HG03095 (cell line): ENCODE data around the gene MAP3K19.
"Not testable (repeated sequence)": the region's sequence is repeated elsewhere in the genome, so short reads cannot be mapped to it uniquely, and the experiment has no call there.

ENCODE experiments used
- ATAC-seq: cut with Tn5 transposase; IDR thresholded peaks from one replicate; pipeline ENCODE4 v1.9.1; 2021; ENCODE audit warnings: moderate library complexity; ENCODE audit not compliant: unreplicated experiment

MAP3K19 gene

DNA sequence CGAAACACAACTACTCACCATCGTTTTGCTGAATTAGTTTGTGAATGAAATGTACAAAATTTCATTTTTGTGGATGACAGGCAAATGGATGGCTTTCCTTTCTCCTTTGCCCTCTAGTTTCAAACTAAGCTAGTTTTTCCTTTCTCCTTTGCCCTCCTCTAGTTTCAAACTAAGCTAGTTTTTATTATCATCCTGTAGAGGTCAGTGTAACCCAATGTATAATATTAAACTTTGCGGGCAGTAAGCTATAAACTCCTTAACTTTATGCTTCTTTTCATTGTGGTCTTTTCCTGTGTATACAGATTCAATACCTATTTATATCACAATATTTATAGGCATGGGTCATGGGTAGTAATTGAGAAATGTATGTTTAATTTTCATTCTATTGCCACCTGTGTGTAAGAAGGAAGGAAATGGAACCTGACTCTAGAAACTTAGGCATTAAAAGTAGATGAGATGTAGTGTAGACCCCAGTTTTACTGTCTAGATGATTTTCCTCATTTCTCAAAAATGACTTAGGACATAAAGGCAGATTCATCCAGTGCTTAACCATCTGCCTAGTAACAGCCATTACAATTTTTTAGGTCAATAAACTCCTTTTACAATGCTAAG is 58.1 kb downstream of the MAP3K19 start:
- ATAC-seq, result no peak

DNA sequence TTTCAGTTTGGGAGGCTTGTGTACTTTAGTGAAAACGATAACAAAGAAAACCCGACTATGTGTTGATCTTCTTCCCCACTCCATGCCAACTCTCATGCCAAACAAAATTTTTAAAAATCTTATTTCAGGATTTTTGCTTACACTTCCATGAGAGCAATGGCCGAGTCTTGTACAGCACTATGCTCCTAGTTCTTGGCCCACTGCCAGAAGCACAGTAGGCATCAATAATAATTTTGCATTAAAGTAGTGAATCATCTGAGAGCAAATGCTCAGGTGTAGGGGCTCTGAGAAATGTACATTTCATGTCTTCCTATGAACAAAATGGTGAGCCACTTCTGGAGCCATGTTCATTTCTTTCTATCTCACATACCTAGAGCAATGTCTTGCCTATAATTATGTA is 62.2 kb downstream of the MAP3K19 start:
- no peak for ATAC-seq

DNA sequence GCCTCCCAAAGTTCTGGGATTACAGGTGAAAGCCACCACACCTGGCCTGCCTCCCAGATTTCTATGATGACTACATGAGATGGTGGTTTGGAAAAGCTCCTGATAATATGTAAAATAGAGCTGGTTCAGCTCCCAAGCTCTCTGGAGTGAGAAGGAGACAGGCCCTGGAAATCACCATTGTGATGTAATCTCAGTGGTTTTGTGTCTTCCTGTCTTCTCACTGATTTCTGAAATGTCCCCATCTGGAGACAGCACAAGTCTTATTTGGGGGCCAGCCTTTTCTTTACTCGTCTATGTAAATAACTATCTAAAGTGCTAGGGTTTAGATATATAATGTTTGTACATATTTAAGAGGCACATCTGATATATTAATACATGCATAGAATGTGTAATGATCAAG is 64.6 kb downstream of the MAP3K19 start:
- no peak for ATAC-seq

DNA sequence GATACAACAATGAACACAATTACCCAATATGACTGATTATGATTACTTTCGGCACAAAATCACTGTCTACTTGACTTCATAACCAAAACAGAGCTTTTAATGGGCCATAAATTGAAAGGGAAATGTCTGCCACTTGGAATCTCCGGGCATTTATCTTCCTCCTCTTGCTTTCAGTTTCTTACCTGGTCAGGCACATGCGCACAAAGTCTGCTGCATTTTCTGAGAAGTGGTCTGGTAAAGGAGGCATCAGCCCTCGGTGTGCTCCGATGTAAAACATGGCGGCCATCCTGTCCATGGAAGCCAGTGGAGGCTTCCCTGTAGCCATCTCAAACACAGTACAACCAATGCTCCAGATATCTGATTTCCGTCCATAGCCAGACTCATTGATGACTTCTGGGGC is 66.6 kb downstream of the MAP3K19 start:
- no peak for ATAC-seq

DNA sequence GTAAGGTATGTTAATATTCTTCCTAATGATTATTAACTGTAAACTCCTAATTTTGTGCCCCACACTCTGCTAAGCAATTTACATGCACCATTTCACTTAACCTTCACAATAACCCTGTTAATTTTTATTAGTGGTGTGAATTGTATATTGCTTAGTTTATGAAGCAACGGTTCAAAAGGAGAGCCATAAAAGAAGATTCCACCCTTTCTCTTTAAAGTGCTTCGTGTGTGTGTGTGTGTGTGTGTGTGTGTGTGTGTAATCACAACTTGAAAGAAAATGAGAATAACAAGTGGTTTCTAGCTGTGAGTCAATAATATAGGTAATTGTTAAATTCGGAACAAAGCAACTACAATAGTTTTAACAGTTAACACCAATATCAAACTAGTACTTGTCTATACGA is 68.0 kb downstream of the MAP3K19 start:
- ATAC-seq, result no peak

DNA sequence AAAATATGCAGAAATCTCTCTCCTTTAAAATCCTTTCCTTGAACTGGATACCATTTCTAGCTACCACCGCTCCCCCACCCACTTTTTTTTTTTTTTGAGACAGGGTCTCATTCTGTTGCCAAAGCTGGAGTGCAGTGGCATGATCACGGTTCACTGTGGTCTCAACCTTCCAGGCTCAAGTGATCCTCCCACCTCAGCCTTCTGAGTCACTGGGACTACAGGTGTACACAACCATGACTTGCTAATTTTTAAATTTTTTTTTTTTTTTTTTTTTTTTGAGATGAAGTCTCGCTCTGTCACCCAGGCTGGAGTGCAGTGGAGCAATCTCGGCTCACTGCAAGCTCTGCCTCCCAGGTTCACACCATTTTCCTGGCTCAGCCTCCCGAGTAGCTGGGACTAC is 70.1 kb downstream of the MAP3K19 start:
- ATAC-seq, result not testable (repeated sequence)

DNA sequence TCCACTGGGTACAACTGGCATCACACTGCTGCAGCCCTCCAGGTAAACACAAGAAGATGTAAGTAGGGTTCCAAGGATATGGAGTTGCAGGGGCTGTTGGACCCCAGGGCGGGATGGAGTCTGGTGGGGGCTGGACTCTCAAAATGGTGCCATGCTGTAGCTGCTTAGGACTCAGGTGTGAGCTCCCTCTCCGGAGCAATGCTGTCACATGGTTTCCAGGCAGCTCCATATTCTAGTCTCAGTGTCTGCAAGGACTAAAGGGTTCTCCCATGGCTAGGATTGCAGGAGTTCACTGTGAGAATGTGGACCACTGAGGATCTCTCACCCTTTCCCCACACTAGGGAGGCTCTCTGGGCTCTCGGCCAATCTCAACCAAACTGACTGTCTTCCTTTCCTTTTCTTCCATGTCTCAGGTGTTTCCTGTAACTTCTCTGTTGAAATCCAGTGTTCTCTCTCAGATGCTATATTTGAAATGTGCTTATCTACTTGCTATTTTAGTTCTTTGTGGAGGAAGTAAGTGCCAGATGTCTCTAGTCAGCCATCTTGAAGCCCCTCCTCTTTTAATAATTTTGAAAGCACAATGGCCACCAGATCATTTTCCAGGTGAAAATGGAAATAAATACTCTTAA is 71.1 kb downstream of the MAP3K19 start:
- no peak for ATAC-seq

DNA sequence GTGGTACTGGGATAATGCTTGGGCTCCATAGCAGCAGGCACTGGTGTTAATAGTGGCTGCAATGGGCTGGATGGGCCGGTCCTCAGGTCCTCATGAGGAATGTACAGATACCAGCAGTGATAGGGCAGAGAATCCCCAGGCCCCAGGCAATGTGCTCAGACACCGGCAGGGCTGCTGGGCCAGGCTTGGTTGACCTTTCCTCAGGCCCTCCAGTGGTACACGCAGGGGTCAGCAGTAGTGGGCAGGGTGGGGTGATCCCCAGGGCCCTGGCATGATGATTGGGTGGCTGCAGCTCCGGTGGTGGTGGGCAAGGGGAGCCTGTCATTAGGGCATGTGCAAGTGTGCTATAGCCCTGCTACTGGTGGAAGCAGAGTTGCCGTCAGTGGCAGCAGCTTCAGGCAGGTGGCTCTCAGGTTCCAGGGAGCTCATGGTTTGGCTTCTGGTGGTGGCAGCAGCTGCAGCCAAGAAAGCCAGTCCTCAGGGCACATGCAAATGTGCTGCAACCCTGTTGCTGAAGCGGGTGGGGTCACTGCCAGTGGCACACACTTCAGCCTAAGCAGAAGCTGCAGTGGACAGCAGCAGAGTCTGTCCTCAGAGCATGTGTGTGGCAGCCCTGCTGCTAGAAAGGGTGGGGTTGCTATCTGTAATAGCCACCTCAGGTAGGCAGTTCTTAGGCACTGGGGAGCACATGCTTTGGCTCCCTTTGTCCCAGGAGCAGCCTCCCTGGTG is 71.8 kb downstream of the MAP3K19 start:
- no peak for ATAC-seq

DNA sequence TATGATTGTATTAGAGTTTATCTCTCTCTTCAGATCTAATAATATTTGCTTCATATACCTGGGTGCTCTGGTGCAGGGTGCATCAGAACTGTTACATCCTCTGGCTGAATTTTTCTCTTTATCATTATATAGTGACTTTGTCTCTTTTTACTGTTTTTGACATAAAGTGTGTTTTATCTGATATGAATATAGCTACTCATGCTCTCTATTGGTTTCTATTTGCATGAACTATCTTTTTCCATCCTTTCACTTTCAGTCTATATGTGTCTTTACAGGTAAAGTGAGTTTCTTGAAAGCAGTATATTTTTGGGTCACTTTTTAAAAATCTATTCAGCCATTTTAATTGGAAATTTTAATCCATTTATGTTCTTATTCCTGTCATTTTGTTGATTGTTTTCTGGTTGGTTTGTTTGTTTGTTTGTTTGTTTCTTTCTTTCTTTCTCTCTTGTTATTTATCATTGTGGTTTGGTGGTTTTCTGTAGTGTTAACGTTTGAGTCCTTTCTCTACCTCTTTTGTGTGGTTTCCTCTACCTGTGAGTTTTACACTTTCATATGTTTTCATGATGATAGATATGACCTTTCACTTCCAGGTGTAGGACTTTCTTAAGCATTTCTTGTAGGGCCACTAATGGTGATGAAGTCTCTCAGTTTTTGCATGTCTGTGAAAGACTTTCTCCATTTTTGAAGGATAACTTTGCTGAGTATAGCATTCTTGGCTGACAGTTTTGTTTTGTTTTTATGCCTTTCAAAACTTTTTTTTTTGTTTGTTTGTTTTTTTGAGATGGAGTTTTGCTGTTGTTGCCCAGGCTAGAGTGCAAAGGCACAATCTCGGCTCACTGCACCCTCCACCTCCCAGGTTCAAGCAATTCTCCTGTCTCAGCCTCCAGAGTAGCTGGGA is 73.8 kb downstream of the MAP3K19 start:
- peak; percentile 57 for ATAC-seq

DNA sequence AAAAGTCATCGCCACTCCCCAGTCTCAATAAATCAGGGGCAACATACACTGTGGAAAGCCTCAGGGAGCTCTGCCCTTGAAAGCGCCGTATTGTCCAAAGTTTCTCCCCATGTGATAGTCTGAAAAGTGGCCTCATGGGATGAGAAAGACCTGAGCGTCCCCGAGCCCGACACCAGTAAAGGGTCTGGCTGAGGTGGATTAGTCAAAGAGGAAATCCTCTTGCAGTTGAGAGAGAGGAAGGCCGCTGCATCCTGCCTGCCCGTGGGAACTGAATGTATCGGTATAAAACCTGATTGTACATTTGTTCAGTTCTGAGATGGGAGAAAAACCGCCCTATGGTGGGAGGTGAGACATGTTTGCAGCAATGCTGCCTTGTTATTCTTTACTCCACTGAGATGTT is 80.1 kb downstream of the MAP3K19 start:
- not testable (repeated sequence) for ATAC-seq

DNA sequence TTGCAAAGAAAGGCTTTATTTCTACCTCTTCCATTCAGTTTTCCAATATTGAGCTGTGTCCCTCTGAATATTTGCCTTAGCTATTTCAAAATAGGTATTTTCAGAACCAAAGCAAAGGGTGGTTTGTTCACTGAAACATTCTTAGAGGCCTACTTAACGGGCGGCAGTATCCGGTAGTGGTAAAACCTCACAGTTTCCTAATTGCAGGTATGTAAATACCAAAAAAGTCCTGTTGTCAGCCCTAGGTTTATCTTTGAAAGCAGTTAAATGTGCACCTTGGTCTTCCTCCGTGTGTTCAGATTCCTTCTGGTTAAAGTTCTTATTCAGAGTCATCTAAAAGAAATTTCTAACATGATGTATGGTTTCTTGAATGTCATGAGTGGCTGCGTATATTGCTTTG is 89.8 kb downstream of the MAP3K19 start:
- no peak for ATAC-seq

DNA sequence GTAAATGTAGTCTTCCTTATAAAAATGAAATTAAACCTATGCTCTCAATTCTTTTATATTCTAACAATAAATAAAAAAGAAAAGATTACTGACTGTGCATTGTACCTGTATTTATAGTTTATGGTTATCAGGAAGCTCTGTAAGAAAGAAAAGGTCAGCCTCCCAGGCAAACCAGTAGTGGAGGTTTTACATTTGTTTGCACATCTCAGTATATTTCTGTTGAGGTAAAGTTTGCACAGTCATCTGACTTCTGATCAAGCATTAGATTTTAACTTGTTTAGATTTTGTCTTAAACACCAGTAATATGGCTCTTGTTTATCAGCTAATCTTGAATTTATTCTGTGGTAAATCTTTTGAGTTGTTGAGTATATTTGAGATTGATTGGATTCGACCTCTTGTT is 91.5 kb downstream of the MAP3K19 start:
- ATAC-seq, result no peak

DNA sequence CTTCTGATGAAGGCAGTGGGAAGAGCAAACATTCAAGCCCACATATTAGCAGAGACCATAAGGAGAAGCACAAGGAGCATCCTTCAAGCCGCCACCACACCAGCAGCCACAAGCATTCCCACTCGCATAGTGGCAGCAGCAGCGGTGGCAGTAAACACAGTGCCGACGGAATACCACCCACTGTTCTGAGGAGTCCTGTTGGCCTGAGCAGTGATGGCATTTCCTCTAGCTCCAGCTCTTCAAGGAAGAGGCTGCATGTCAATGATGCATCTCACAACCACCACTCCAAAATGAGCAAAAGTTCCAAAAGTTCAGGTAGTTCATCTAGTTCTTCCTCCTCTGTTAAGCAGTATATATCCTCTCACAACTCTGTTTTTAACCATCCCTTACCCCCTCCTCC is 93.2 kb downstream of the MAP3K19 start:
- ATAC-seq, result no peak

DNA sequence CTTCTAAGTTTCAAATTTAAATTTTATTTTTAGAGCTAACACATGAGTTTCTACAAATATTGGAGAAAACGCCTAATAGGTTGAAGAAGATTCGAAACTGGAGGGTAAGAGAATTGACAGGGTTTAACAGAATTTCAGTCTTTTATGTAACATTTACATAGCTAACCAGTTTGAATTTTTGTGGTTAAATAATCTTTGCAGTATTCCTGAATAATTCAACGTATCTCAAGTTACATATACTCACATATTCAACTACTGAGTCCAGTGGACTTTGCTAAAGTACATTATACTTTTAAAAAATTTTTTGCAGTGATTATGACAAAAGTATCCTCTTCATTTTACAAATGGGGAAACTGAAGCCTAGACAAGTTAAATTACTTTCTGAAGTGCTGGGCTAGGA is 94.6 kb downstream of the MAP3K19 start:
- no peak for ATAC-seq

DNA sequence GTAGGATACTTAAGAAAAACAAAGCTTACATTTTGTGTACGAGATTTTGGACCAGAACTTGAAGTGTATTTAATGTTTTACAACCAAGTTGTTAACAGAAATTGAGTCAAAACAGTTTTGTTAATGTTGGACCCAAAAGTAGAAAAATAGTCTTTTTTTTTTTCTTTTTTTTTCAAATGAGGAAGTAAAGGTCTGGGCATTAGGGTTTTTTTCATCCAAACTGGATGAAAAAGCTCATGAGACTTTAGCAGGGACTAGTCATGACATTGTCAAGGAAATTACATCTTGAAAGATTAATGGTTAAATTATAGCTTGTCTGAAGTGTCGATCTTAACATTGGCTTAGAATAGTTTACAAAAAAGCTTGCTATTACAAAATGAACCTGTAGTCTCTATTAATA is 96.4 kb downstream of the MAP3K19 start:
- no peak for ATAC-seq

DNA sequence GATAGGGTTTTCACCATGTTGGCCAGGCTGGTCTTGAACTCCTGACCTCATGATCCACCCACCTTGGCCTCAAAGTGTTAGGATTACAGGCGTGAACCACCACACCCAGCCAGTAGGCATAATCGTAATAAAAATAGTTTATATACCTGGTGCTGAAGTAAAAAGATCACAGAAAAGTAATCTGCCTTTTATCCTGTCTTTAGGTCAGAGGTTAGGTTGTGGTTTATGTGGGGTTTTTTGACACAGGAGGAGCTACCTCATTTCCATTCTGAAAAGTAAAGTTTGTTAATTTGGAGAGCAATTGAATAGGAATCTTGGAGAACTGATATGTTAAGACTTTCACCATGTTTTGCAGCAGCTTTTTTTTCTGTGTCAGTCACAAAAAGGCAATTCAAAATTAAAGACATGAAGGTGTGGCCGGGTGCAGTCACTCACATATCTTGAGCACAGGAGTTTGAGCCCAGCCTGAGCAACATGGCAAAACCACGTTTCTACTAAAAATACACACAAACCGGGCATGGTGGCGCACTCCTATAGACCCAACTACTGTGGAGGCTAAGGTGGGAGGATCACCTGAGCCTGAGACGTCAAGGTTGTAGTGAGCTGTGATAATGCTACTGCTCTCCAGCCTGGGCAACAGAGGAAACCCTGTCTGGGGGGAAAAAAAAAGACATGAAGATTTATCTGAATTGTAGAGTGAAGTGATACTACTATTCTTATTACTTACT is 97.1 kb downstream of the MAP3K19 start:
- ATAC-seq, result no peak

DNA sequence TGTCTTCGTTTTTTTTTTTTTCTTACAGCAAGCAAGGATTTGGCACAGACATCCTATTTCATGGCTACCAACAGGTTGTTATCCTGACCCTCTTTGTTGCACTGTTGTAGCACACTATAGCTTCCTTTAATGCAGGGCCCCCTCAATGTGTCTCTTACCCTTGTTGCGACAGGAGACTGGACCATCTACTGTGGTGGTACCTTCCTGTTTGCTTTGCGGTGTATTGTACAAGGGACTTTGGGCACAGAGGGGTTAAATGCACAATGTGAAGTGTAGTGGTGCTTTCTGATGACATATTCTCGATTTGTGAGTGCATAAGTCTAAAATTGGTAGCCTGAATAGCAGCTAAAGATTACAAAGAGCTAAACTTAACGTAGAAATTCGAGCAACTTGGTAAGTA is 101.2 kb downstream of the MAP3K19 start:
- ATAC-seq, result no peak

DNA sequence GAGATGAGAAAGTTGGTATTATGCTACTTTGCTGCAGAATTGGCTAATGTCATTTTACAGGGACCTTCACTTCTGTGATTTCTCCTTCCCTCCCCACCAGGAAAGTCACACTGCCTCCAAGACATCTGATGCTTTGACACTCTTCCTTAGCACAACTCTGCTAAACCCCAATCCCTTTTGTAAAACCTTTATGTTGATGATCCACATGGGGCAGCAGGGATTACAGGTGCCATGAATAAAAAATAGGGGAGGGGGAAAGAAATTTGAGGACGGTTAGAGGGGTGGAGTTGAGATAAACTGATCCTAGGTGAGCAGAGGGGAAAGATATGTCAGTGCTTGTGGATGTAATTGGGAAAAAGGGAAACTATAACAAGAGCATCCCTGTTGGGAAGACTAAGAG is 102.3 kb downstream of the MAP3K19 start:
- ATAC-seq, result no peak

DNA sequence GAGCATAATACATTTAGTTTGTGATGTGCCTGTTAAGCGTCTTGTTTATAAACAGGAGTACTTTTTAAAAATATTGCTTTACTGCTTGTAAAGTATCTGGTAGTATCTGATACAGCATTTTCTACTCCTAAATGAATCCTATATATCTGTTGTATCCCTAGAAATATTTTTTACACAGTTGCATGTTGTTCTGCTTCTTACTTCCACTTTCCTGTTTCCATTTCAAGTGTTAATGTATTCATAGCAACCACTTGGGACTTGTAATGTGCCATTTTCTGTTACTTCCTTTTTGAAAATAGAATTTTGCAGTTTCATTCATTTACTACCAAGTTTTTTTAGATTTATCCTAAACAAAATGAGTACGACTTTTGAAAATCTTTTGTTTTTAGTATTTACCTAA is 103.7 kb downstream of the MAP3K19 start:
- no peak for ATAC-seq

DNA sequence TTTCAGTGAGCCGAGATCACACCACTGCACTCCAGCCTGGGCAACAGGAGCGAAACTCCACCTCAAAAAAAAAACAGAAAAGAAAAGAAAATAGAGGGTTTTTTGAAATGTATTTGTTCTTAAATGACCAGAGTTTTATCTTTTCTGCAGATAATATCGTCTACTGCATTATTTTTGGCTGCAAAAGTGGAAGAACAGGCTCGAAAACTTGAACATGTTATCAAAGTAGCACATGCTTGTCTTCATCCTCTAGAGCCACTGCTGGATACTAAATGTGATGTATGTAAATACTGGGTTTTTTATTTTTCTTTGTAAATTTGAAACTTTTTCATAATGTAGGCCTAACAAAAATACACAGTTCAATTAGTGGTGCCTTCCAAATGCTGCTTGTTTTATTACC is 110.6 kb downstream of the MAP3K19 start:
- no peak for ATAC-seq

DNA sequence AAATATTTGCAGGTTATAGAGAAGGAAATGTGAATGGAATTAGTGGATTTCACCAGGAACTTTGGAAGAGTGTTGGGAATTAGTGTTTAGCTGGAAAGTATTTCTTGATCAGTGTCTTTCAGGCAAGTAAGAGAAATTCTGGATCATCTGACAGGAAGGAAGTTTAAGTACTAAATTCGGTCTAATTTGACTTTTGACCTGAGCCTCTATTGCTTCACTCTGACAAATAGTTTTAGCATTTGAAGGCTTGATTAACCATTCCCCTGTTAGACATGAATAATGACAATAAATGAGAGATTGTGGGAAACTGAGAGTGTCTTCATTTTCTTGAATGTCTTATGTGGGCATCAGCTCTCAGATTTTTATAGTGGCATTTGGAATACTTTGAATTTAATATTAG is 112.6 kb downstream of the MAP3K19 start:
- no peak for ATAC-seq
